HG03442 (cell line): Measurements from ENCODE around the gene ATP1A3.

ENCODE experiments used
- ATAC-seq: cut with Tn5 transposase; IDR thresholded peaks from one replicate; pipeline ENCODE4 v1.9.1; 2021; ENCODE audit warnings: mild to moderate bottlenecking, moderate library complexity; ENCODE audit not compliant: unreplicated experiment

The ATP1A3 gene

DNA sequence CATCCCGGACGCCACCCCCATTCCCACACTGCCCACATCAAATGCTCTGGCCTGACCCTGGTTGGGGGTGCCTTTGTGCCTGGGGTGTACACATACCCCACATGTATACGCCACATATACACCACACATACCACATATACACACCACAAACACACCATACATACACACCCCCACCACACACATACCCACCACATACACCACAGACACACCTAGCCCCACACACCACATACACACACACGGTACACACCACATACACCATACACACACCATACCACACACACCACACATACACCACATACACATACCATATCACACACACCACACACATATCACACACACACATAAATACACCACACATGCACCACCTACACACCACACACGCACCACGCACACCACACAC, 75.9 kb downstream of the ATP1A3 start:
- ATAC-seq = no peak

DNA sequence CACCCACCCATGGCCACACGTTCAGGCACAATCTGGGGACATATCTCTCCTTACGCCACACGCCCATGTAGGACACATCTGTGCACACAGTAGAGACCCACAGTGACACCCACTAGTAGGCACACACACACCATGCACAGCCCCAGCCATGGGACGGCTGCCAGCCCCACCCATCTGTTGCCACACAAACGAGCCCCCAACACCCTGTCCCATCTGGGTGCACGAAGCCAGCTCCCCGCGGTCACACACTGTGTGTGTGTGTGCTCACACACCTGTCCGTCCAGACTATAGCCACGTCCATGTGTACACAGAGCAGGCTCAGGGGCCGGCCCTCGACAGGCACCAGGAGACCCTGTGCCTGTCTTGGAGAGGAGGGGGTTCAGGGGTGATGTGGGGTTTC, 76.4 kb downstream of the ATP1A3 start:
- no peak for ATAC-seq
